PFSK-1 (cell line): ENCODE results near the gene TTI1. TPM values are rescaled to one million over a fixed set of nuclear protein-coding genes. Genes with fewer than 3 reads are reported as not detected.
A peak's percentile ranks its signal among the peaks of the same experiment; 100 is the strongest.

Experiments
- FOXP2 ChIP-seq: optimal IDR thresholded peaks from 2 replicates; pipeline ENCODE3; 2011; ENCODE audit warnings: borderline replicate concordance, control low read depth, inconsistent platforms; ENCODE audit not compliant: insufficient read depth; ENCODE audit errors: extremely low read length, extremely low read depth
- POLR2AphosphoS5 ChIP-seq: IDR thresholded peaks from 2 replicates; pipeline ENCODE4 v1.6.1; 2012; ENCODE audit warnings: low read depth, mild to moderate bottlenecking, control low read depth, low read length, moderate library complexity
- REST ChIP-seq, 2 experiments: IDR thresholded peaks; 2 replicates each; pipeline versions ENCODE4 v1.6.1 to v1.8.0; 2011 to 2012; ENCODE audit warnings: low read depth in 2 of 2, low read length in 2 of 2, control low read depth in 1 of 2, inconsistent platforms in 1 of 2, mild to moderate bottlenecking in 1 of 2, moderate library complexity in 1 of 2; ENCODE audit not compliant: insufficient read depth in 1 of 2
- SIN3A ChIP-seq: IDR thresholded peaks from 2 replicates; pipeline ENCODE4 v1.6.1; 2012; ENCODE audit warnings: mild to moderate bottlenecking, low read length, moderate library complexity, borderline replicate concordance; ENCODE audit not compliant: insufficient read depth
- TAF1 ChIP-seq: IDR thresholded peaks from 2 replicates; pipeline ENCODE4 v1.6.1; 2012; ENCODE audit warnings: low read length, control low read depth, borderline replicate concordance; ENCODE audit not compliant: insufficient read depth
- polyA plus RNA-seq: library from polyadenylated mRNA; unstranded; fragments of >200 nt; gene quantifications from one replicate; pipeline ENCODE4 v1.2.1, GENCODE V29; 2012; ENCODE audit warnings: low read depth, missing spikeins; ENCODE audit not compliant: insufficient read length

TTI1 gene
- 13.7 TPM for polyA plus RNA-seq

- TF ChIP-seq TAF1 (peak; percentile 85; the same call in 1 of the 2 replicates), REST (IDR thresholded peaks at IDR 0.05; ENCODE audit: insufficient read depth in 1 of 2, low read depth in 2 of 2, low read length in 2 of 2) (no peak), POLR2AphosphoS5 (peak; percentile 97), FOXP2 (peak; percentile 10), SIN3A (peak; percentile 75; the same call in 1 of the 2 replicates)
These were observed at the start of gene TTI1, which contains the start of gene RPRD1B for GRCh38 chr20:38033330-38034107. Gene TTI1, minus strand, starts transcription at chr20:38033456. Its CDS starts 19,640 bp downstream, at chr20:38013816. Gene RPRD1B, plus strand, starts transcription at chr20:38033746. Its CDS starts 202 bp downstream, at chr20:38033948.

DNA sequence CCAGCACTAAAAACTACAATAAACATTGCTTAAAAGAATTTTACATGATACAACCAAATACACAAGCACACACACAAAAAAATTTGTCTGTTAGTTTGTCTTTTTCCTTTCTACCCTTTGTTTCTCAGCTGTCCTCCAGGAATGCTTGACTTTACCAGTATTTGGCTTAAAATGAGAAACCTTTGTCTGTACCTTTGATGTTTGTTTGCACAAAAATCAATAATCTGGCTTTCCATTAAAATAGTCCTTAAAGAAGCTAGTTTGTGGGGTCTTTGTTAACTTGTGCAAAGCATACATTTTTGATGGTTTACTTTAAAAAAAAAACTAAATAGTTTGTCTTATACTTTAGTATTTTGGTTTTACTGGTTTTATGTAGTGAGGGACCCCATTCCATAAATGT is 49.6 kb upstream of the TTI1 start:
- TF ChIP-seq FOXP2 (no peak), POLR2AphosphoS5 (no peak), TAF1 (no peak)

- TF ChIP-seq REST (IDR thresholded peaks at IDR 0.05; ENCODE audit: insufficient read depth in 1 of 2, low read depth in 2 of 2, low read length in 2 of 2) (no peak), FOXP2 (no peak), POLR2AphosphoS5 (no peak), SIN3A (no peak), TAF1 (no peak)
These were observed 48.3 kb upstream of the TTI1 start for GRCh38 chr20:38081575-38081974.

DNA sequence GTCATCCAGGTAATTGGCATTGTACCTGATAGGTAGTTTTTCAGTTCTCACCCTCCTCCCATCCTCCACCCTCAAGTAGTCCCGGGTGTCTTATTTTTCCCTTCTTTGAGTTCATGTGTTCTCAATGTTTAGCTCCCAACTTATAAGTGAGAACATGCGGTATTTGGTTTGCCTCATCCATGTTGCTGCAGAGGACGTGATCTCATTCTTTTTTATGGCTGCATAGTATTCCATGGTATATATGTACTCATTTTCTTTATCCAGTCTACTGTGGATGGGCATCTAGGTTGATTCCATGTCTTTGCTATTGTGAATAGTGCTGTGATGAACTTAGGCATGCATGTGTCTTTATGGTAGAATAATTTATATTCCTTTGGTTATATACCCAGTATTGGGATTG is 46.1 kb upstream of the TTI1 start:
- TF ChIP-seq REST (IDR thresholded peaks at IDR 0.05; ENCODE audit: insufficient read depth in 1 of 2, low read depth in 2 of 2, low read length in 2 of 2) (no peak), POLR2AphosphoS5 (no peak), SIN3A (no peak), TAF1 (no peak), FOXP2 (no peak)

DNA sequence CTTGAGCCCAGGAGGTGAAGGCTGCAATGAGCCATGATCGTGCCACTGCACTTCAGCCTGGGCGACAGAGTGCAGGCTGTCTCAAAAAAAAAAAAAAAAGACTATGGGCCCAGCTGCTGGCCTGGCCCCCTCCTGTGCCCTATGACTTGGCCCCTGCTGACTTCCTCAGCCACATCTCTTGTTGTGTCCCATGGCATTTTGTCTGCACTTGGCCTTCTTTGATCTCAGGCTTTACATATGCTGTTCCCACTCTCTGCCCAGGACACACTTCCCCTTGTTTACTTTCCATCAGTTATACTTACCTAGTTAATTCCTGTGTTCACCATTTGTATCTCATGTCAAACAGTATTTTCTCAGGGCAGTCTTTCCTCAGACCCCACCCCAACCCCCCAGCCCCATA is 44.8 kb upstream of the TTI1 start:
- TF ChIP-seq POLR2AphosphoS5 (no peak), SIN3A (no peak), TAF1 (no peak), FOXP2 (no peak), REST (IDR thresholded peaks at IDR 0.05; ENCODE audit: insufficient read depth in 1 of 2, low read depth in 2 of 2, low read length in 2 of 2) (no peak)
